ENCODE results near the gene UHRF1.

The UHRF1 gene

GRCh38 chr19:4913996-4914735, 4.9 kb downstream of the UHRF1 start:
- Histone ChIP-seq H3K9me3 (ENCODE audit: insufficient read depth, low read depth, low read length) (no peaks in the 10 kb centered on the region), H3K4me3 (ENCODE audit: low read length) (no peak overlapping the region), H3K36me3 (ENCODE audit: insufficient read depth, low read length) (peaks cover 60% of the 10 kb centered on the region), H3K27me3 (ENCODE audit: insufficient read depth, low read length) (no peaks in the 10 kb centered on the region; the same call in 1 of the 2 replicates), H3K4me1 (ENCODE audit: insufficient read depth, low read length) (peaks cover 20% of the 10 kb centered on the region; the same call in 1 of the 2 replicates), H3K9ac (ENCODE audit: low read depth, low read length) (no peak overlapping the region), H3K27ac (ENCODE audit: low read depth, low read length) (no peak overlapping the region)
- WGBS = 89% methylated on average over 24 of the region's 24 CpGs

- H3K9me3 ChIP-seq (ENCODE audit: insufficient read depth, low read depth, low read length) = no peaks in the 10 kb centered on the region
- WGBS = 85% methylated on average over 23 of the region's 23 CpGs
- no peak overlapping the region for H3K4me3 ChIP-seq (ENCODE audit: low read length)
- H3K27me3 ChIP-seq (ENCODE audit: insufficient read depth, low read length) = no peaks in the 10 kb centered on the region
- peaks cover 20% of the 10 kb centered on the region; the same call in 1 of the 2 replicates for H3K4me1 ChIP-seq (ENCODE audit: insufficient read depth, low read length)
- peaks cover 64% of the 10 kb centered on the region for H3K36me3 ChIP-seq (ENCODE audit: insufficient read depth, low read length)
- no peak overlapping the region for H3K9ac ChIP-seq (ENCODE audit: low read depth, low read length)
- H3K27ac ChIP-seq (ENCODE audit: low read depth, low read length) = no peak overlapping the region
These were observed 5.6 kb downstream of the UHRF1 start for GRCh38 chr19:4914736-4915501.

DNA sequence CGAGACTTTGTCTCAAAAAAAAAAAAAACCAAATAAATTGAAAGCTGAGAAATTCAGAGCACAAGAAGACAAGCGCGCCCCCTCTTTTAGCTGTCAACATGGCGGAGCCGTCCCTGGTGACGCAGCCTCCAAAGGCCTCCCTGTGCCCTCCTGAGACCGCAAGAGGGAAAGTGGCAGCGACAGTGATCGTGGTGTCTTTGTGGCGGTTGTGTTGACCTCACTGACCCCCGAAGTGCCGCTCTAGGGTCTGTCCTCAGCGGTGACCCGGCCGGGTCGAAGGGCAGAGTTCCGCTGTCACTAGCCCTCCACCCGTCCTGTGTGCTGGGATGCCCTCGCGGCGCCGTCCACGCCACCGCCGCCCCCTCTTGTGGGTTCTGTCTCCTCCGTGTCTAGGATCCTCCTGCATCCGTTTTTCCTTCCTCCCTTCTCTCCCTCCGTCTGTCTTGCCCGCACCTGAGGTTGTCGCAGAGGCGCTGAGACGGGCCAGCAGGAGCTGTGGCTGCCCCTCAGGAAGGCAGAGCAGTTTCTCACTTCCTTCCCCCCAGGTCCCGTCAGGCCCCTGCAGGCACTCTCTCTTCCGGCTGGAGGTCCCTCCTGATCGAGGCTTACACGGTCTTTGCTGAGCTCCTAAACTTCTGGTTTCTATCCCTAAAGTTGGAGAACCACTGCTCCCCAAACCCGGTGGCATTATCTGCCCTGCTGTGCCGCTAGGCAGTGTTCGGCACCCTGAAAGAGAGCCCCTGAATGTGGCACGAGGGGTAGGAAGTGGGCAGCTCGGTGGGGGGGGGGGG, 7.2 kb downstream of the UHRF1 start:
- Histone ChIP-seq H3K9me3 (ENCODE audit: insufficient read depth, low read depth, low read length) (no peaks in the 10 kb centered on the region), H3K27me3 (ENCODE audit: insufficient read depth, low read length) (no peaks in the 10 kb centered on the region), H3K4me1 (ENCODE audit: insufficient read depth, low read length) (peaks cover 9% of the 10 kb centered on the region; the same call in 1 of the 2 replicates), H3K4me3 (ENCODE audit: low read length) (no peak overlapping the region), H3K36me3 (ENCODE audit: insufficient read depth, low read length) (peaks cover 73% of the 10 kb centered on the region), H3K27ac (ENCODE audit: low read depth, low read length) (no peak overlapping the region), H3K9ac (ENCODE audit: low read depth, low read length) (no peak overlapping the region; the same call in 1 of the 2 replicates)
- WGBS = 96% methylated on average over 40 of the region's 41 CpGs

- Histone ChIP-seq H3K27me3 (ENCODE audit: insufficient read depth, low read length) (no peaks in the 10 kb centered on the region), H3K27ac (ENCODE audit: low read depth, low read length) (no peak overlapping the region), H3K9me3 (ENCODE audit: insufficient read depth, low read depth, low read length) (no peaks in the 10 kb centered on the region), H3K36me3 (ENCODE audit: insufficient read depth, low read length) (peaks cover 35% of the 10 kb centered on the region), H3K9ac (ENCODE audit: low read depth, low read length) (no peak overlapping the region), H3K4me1 (ENCODE audit: insufficient read depth, low read length) (peaks cover 6% of the 10 kb centered on the region; the same call in 1 of the 2 replicates), H3K4me3 (ENCODE audit: low read length) (no peak overlapping the region)
- WGBS = 95% methylated on average over 22 of the region's 22 CpGs
These were observed 13.4 kb downstream of the UHRF1 start for GRCh38 chr19:4922530-4923275.

DNA sequence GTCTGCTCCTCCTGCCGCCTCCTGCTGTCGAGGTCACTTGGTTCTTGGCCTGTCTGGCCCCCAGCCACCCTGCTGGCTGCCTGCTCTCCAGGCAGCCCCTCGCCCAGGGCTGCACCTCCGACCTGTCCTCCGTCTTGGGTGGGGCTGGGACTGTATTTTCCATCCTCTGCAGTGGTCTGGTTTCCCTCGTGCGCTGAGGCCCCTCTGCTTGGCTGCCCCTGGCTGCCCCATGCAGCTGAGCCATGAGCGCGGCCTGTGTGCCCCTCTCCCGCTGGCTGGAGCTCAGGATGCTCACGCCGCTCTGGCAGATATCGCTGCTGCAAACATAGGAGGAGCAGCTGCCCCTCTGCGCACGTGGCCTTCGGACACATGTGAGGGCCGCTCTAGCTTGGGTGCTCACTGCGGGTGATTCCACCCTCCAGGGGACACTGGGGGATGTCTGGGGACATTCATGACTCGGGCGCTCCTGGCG, 14.0 kb downstream of the UHRF1 start:
- H3K9me3 ChIP-seq (ENCODE audit: insufficient read depth, low read depth, low read length) = no peaks in the 10 kb centered on the region
- peaks cover 9% of the 10 kb centered on the region; the same call in 1 of the 2 replicates for H3K4me1 ChIP-seq (ENCODE audit: insufficient read depth, low read length)
- no peak overlapping the region for H3K27ac ChIP-seq (ENCODE audit: low read depth, low read length)
- WGBS = 93% methylated on average over 21 of the region's 21 CpGs
- H3K9ac ChIP-seq (ENCODE audit: low read depth, low read length) = no peak overlapping the region
- no peaks in the 10 kb centered on the region for H3K27me3 ChIP-seq (ENCODE audit: insufficient read depth, low read length)
- peaks cover 33% of the 10 kb centered on the region for H3K36me3 ChIP-seq (ENCODE audit: insufficient read depth, low read length)
- H3K4me3 ChIP-seq (ENCODE audit: low read length) = no peak overlapping the region

GRCh38 chr19:4929186-4929585, 19.9 kb downstream of the UHRF1 start:
- no peak overlapping the region for H3K4me3 ChIP-seq (ENCODE audit: low read length)
- H3K4me1 ChIP-seq (ENCODE audit: insufficient read depth, low read length) = peaks cover 9% of the 10 kb centered on the region; the same call in 1 of the 2 replicates
- H3K36me3 ChIP-seq (ENCODE audit: insufficient read depth, low read length) = peaks cover 49% of the 10 kb centered on the region
- H3K9me3 ChIP-seq (ENCODE audit: insufficient read depth, low read depth, low read length) = no peaks in the 10 kb centered on the region
- H3K27me3 ChIP-seq (ENCODE audit: insufficient read depth, low read length) = no peaks in the 10 kb centered on the region
- H3K9ac ChIP-seq (ENCODE audit: low read depth, low read length) = no peak overlapping the region
- 95% methylated on average over 22 of the region's 22 CpGs for WGBS
- no peak overlapping the region for H3K27ac ChIP-seq (ENCODE audit: low read depth, low read length)

DNA sequence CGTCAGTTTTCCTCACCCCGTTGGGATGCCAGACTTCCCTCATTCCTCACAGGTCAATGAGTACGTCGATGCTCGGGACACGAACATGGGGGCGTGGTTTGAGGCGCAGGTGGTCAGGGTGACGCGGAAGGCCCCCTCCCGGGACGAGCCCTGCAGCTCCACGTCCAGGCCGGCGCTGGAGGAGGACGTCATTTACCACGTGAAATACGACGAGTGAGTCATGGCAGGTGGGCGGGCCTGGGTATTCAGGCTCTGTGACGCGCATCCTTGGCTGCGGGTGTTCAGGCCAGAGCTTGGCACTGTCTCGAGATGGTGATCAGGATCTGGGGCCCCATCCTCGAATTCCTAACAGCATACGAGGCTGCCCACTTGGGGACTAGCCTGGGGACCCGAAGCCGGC, 21.4 kb downstream of the UHRF1 start:
- H3K36me3 ChIP-seq (ENCODE audit: insufficient read depth, low read length) = peaks cover 59% of the 10 kb centered on the region
- no peaks in the 10 kb centered on the region for H3K9me3 ChIP-seq (ENCODE audit: insufficient read depth, low read depth, low read length)
- WGBS = 93% methylated on average over 28 of the region's 28 CpGs
- no peaks in the 10 kb centered on the region for H3K27me3 ChIP-seq (ENCODE audit: insufficient read depth, low read length)
- no peak overlapping the region for H3K4me3 ChIP-seq (ENCODE audit: low read length)
- H3K27ac ChIP-seq (ENCODE audit: low read depth, low read length) = no peak overlapping the region
- H3K9ac ChIP-seq (ENCODE audit: low read depth, low read length) = no peak overlapping the region
- H3K4me1 ChIP-seq (ENCODE audit: insufficient read depth, low read length) = peaks cover 9% of the 10 kb centered on the region; the same call in 1 of the 2 replicates

GRCh38 chr19:4932711-4933110, 23.4 kb downstream of the UHRF1 start:
- Histone ChIP-seq H3K9me3 (ENCODE audit: insufficient read depth, low read depth, low read length) (no peaks in the 10 kb centered on the region), H3K9ac (ENCODE audit: low read depth, low read length) (no peak overlapping the region), H3K27ac (ENCODE audit: low read depth, low read length) (no peak overlapping the region), H3K4me1 (ENCODE audit: insufficient read depth, low read length) (peaks cover 3% of the 10 kb centered on the region; the same call in 1 of the 2 replicates), H3K36me3 (ENCODE audit: insufficient read depth, low read length) (peaks cover 76% of the 10 kb centered on the region), H3K27me3 (ENCODE audit: insufficient read depth, low read length) (no peaks in the 10 kb centered on the region), H3K4me3 (ENCODE audit: low read length) (no peak overlapping the region)
- 97% methylated on average over 32 of the region's 32 CpGs for WGBS

GRCh38 chr19:4933528-4933927, 24.2 kb downstream of the UHRF1 start:
- Histone ChIP-seq H3K4me3 (ENCODE audit: low read length) (no peak overlapping the region), H3K36me3 (ENCODE audit: insufficient read depth, low read length) (peaks cover 83% of the 10 kb centered on the region), H3K27me3 (ENCODE audit: insufficient read depth, low read length) (no peaks in the 10 kb centered on the region), H3K9me3 (ENCODE audit: insufficient read depth, low read depth, low read length) (no peaks in the 10 kb centered on the region), H3K27ac (ENCODE audit: low read depth, low read length) (no peak overlapping the region), H3K4me1 (ENCODE audit: insufficient read depth, low read length) (no peaks in the 10 kb centered on the region), H3K9ac (ENCODE audit: low read depth, low read length) (no peak overlapping the region)
- 81% methylated on average over 6 of the region's 7 CpGs for WGBS

DNA sequence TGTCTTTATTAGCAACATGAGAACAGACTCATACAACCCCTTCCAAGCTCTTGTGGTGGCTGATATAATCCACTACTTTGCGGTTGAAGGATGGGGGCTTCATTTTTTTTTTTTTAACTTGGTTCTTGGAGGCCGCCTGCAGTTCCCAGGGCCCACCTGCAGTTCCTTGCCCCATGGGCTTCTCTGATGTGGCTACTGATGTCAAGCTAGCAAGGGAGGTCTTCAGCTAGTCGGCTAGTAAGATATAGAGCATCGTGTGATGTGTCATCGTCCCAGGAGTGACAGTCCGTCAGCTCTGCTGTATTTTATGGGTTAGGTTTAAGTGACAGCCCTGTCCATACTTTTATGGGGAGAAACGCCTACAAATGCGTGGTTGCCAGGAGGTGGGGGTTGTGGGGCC, 26.1 kb downstream of the UHRF1 start:
- Histone ChIP-seq H3K9me3 (ENCODE audit: insufficient read depth, low read depth, low read length) (no peaks in the 10 kb centered on the region), H3K36me3 (ENCODE audit: insufficient read depth, low read length) (peaks cover 76% of the 10 kb centered on the region), H3K9ac (ENCODE audit: low read depth, low read length) (no peak overlapping the region), H3K27ac (ENCODE audit: low read depth, low read length) (no peak overlapping the region), H3K4me1 (ENCODE audit: insufficient read depth, low read length) (no peaks in the 10 kb centered on the region), H3K27me3 (ENCODE audit: insufficient read depth, low read length) (no peaks in the 10 kb centered on the region), H3K4me3 (ENCODE audit: low read length) (no peak overlapping the region)
- 96% methylated on average over 8 of the region's 8 CpGs for WGBS

Data from HUES64 (cell line).